HEK293T (cell line): ENCODE measurements around the gene NRDE2.

ENCODE experiments used
- ARNT ChIP-seq: fragments of 450-650 bp; IDR thresholded peaks from 2 replicates; pipeline ENCODE4 v1.6.1; 2017; ENCODE audit warnings: mild to moderate bottlenecking
- HDGF ChIP-seq: fragments of 450-650 bp; IDR thresholded peaks from 2 replicates; pipeline ENCODE4 v1.6.1; 2017; ENCODE audit warnings: antibody characterized with exemption, borderline replicate concordance
- NFRKB ChIP-seq: fragments of 450-650 bp; IDR thresholded peaks from 2 replicates; pipeline ENCODE4 v1.6.1; 2016; ENCODE audit warnings: mild to moderate bottlenecking, moderate library complexity
- SP1 ChIP-seq: fragments of 450-650 bp; IDR thresholded peaks from 2 replicates; pipeline ENCODE4 v1.6.1; 2017

DNA sequence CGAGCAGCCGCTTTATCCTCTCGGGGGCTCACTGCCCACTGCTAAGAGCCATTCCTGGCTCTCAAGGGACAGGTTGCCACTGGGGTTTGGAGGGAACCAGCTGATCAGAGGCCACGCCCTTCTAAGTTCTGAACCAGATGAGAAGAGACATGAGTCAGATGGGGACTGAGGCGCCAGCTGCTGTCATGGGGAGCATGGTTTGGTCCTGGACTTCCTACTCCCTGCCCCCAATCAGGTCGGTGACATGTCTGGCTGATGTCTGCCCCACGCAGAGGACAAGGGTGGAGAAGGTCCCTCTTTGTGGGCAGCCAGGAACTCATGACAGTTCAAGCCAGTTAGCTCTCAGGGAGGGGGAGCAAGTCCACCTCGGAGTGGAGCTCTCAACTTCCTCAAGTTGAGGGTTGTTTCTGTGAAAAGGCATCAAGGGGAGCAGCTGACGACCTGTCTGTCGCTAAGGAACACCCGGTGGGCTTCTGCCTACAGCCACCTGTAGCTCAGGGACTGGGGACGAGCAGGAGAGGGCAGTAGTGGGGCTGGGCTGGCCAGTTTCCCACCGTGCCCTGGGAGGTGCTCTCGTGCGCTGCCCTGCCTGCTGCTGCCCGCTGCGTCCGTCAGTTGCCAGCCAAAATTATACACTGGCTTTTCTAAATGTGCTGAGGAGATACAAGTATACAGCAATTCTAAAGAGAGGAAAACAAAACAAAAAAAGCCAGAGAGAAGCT, 54.9 kb downstream of the NRDE2 start:
- TF ChIP-seq HDGF (no peak), ARNT (no peak), SP1 (no peak), NFRKB (no peak)
